Colon (tissue), 2 donors: Measurements from ENCODE around the gene LTO1.

ENCODE experiments used
- FAIRE-seq: peaks from 2 replicates; lab custom pipeline; 2012; peaks lifted over from hg19 to GRCh38; lab: Jason Lieb, UNC
- donor health status: control.
- donor health status: control.

Gene LTO1

DNA sequence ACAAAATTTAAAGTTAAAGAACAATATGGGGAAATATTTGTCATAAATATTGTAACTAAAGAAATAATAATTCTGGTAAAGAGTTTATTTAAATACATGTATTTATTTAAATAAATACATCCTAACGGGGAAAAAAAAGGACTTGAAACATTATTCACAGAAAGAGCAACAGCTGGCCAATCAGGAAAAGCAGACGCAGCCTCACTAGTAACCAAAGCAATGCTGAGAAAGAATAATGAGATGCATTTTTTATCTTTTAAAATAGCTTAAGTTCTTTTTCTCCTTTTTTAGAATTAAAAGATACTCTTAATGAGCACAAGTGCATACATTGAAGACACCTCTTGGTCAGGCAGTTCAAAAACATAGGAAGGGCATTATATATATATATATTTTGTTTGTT lies 2.6 kb upstream of the LTO1 start:
- FAIRE-seq, result no peak

DNA sequence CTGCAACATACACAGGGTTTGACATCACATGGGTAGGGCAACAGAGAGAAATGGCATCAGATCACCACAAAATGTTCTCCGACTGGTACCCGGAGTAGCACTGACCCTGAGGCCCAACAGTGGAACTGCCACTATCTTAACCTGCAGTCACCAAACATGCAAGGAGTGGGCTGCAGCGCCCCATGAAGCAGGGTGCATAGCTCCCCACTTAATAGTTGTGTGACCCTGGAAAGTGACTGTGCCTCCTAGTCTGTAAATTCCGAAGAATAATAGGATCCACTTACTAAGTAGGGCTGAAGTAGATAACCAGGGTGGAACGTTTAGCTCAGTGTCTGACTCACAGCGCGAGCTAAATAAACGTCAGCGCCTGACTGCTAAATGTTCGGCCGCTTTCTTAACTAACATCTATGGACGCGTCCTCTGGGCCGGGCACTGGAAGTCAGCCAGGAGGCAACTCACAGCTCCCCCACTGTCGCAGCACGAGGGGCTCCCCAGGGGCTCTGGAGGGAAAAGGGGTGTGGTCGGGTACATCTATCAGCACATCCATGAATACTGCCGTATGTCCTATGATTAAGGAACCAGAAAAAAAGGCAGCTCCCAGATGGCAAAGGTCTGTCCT lies 777 bp downstream of the LTO1 start:
- no peak for FAIRE-seq

DNA sequence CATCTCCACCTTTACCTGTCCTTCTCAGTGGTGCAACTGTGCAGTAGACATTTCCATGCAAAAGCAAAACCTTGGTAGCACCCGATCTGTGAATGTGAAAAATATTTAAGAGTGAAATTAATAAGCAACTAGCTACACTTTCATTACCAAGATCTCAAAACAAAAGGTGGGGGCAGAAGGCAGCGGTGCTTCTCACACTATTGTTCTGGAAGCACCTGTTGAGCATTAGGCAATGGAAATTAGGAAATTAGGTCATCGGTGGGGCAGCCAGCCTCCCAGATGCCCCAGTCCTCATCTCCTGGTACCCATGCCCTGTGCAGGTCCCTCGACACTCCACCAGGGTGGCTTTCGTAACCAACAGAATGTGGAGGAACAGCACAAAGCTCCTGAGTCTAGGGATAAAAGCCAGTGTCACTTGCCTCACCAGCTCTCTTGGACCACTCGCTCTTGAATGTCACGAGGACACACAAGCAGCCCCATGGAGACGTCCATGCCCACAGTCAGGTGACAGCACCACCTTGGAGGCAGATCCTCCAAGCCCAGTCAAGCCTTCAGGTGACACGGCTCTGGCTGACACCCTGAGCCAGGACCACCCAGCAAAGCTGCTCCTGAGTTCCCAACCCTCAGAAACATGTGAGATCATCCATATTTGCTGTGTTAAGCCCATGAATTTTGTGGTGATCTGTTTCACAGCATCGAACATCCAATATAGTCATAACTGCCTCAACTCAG lies 3.3 kb downstream of the LTO1 start:
- no peak for FAIRE-seq

DNA sequence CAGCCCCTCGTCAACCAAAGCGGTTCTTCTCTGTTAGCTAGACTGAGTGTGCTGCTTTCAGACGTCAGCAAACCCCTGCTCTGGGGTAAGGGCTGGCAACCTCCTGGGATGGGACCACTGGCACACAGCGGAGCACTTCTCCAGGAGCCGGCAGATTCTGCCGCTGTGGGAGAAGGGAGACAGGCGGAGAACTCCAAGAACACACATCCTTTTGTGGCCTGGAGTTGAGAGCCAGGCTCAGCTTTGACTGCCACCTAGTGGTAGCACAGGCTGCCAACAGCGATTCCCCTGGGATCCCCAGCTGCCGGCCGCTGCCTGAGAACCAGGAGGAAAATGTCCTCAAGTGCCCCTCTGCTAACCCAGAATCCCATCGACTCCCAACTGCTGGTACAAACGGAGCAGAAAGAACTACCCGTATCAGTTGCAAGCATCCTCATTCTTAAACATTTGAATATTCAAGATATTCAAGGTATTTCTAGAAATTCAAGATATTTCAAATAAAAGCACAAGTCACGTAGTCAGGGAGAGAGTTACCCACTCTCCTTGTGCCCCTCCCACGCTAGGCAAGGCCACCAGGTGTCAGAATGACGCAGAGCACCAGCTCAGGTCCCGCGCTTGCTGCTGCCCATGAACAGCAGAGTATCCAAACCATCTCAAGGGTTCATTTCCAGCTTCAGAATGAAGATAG lies 4.9 kb downstream of the LTO1 start:
- no peak for FAIRE-seq

DNA sequence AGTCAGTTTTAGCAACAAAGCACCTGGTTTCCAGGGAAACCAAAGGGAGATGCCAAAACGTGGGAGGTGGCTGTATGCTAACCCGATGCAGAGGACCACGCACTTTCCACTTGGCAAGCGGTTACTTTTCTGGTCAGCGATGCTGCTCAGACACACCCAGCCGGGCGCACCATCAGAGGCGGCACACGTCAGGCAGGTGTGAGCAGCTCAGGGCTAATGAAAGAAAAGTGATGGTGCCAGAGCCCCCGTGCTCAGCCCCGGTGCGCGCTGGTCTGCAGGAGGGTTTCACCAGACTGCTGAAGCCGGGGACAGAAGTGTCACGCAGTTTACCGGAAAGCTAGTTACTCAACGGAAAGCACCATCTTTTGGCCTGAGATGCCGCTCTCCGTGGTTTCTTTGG lies 5.7 kb downstream of the LTO1 start:
- FAIRE-seq, result no peak

DNA sequence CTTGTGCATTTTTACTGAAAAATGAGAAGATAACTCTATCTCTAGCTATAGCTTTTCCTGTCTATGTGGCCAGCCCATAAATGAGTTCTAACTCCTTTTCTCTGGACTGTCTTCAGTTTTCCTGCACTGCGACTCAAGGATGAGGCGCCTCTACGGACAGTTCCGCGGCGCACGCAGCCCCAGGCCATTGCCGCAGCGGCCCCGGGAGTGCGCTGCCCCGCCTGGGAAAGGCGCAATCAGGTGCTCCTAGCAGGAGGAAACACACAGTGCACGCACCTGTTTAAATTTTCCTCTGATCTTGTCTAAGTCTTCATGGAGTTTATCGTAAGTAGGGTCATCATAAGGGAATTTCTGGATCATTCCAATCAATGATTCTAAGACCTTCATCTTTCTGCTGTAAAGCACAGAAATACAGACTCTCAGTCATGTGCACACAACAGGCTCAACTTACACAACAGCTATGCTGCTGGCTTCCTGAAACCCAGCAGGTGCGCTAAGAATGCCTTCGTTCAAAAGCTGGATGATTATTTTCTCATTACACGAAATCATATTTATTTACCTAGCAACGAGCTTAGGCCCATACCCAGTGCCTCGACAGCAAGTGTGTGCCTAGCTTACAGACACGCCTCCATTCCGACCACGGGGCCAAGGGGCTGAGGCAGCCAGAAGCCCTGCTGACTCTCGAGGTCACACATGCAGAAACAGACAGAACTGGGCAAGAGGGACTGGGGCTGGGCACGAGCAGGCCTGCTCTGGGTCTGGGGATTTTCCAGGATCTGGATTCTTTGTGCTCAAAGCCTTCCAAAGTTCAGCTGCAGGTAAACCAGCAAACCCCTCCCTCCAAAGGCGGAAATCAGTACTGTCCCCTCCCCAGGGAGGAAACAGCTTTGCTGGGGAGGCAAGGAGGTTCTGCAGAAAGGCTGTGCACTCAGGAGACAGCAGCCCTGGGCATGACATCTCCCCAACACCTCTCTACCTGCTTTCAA lies 7.2 kb downstream of the LTO1 start:
- no peak for FAIRE-seq

DNA sequence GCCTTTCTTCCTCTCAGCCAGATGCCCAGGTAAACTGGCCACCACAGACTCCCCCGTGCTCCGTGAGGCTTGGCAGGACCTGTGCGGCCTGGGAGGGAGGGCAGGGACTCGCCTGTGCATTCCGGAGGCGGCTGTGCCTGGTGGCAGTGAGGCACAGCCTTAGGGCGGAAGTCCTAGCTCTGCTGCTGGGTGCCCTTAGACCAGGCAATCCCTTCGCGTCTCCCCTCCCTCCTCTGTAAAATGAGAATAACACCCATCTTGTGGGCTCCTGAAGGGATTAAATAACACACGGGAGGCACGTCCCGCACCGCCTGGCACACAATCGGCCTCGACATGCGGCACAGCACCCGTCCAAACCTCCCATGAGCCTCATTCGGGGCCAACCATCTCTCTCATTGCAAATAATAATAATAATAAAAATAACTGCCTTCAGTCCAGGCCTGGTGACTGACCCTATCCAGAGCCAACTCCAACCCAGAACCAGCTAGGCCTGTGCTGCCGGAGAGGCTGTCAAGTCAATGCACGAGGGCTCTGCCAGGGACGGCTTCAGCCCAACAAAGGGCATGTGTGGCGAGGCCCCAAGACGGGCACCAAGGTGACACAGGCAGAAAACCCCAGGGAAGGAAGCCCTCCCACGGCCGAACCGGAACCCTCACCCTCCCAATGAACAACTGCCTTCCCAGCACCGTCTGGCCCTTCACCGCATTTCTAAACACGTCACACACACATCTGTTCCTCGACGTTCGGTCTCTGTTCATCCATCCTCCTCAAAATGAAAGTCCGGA lies 8.2 kb downstream of the LTO1 start:
- no peak for FAIRE-seq

DNA sequence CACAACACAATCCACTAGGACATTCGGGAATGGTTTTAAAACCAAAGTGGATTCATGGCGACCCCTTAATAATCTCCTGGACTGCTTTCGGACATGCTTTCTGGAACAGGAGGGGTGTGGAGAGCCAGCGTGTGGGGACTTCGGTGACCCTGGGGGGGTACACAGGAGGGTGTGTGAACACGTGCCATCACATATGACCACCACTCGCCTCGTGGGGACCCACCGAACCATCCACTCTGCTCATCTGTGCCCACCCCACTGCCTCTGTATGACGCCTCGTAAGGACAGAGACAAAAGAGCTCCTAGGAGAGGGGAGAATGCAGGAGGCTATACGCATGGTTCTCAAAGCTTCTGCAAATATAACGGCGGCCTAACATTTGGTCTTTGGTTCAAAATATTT lies 8.9 kb downstream of the LTO1 start:
- no peak for FAIRE-seq

DNA sequence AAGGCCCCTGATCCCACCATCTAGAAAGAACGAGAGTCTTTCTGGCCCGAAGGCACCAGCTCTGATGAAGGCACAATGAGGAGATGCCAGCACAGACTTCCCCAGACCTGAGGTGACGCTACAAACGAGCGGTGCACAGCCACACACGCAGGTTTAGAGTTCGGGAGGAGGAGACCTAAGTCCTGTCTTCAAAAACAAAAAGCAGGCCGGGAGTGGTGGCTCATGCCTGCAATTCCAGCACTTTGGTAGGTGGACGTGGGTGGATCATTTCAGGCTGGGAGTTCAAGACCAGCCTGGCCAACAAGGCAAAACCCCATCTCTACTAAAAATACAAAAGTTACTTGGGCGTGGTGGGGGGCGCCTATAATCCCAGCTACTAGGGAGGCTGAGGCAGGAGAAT lies 9.5 kb downstream of the LTO1 start:
- FAIRE-seq, result no peak

DNA sequence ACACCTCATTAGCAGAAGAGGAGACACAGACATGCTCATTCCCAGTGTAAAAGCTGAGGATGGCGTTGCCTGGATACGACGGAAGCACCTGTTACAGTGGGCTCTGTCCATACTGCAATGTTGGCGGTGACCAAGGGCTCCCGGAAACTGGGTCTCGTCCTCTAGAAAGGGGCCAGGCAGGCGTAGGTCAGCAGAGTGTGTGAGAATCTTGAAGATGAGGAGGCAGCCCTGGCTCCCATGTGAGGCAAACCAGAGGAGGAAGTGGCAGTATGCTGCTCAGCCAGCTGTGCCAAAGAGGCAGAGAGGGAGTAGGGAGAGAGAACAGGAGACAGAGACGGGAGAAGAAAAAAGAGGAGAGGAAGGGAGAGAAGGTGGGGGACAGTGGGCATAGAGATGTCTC lies 10.3 kb downstream of the LTO1 start:
- no peak for FAIRE-seq

DNA sequence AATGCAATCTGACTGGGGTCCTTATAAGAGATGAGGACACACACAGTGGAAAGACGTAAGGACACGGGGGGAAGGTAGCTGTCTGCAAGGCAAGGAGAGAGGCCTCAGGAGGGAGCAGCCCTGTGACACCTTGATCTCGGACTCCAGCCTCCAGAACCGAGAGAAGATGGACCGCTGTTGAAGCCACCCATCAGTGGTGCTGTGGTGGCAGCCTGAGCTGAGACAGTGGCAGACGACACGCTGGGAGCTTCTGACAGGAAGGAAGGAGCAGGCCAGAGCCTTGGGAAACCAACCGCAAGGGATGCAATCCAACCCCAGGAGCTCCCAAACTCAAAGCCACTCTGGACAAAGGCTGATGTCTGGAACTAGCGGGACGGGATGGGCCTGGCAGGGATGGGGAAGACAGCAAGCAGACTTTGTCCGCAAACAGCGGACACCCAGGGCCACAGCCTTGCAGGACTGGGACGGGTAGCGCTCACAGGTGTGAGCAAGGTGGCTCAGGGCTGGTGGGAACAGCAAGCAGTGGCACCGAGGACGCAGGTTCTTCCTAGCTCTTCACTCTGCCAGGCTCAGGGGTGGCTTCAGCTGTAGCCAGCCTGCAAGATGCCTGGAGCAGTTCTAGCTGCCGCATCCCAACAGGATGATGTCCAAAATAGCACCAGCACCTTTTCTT lies 10.9 kb downstream of the LTO1 start:
- FAIRE-seq, result no peak

DNA sequence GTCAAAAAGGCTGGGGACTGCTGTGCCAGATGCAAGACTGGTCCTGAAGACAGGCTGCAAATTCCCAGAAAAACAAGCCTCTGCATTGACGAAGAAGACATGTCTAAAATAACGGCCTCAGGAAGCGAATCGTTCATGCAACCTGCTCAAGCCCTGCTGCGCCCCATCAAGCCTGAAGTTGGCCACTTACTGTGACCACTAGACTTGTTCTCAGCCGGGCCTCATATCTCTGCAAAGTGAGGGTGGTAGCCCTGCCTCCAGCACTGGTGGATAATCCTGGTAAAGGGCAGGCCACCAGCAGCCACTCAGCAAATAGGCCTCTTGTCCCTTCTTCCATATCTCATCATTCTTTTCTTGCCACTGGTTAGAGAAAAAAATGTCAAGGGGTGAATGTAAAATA lies 11.8 kb downstream of the LTO1 start:
- FAIRE-seq, result no peak

DNA sequence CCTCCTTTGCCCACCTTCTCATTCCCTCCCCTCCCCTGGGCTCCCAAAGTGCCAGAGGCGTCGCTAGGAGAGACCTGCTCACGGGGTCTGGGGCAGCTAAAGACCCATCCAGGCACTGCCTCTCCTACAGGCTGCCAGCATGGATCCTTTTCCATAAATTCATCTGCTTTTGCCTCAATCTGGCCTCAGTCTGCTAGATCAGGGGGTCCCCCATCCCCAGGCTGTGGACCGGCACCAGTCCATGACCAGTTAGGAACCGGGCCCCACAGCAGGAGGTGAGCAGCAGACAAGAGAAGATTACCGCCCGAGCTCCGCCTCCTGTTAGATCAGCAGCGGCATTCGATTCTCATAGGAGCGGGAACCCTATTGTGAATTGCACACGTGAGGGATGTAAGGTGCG lies 12.3 kb downstream of the LTO1 start:
- FAIRE-seq, result no peak

DNA sequence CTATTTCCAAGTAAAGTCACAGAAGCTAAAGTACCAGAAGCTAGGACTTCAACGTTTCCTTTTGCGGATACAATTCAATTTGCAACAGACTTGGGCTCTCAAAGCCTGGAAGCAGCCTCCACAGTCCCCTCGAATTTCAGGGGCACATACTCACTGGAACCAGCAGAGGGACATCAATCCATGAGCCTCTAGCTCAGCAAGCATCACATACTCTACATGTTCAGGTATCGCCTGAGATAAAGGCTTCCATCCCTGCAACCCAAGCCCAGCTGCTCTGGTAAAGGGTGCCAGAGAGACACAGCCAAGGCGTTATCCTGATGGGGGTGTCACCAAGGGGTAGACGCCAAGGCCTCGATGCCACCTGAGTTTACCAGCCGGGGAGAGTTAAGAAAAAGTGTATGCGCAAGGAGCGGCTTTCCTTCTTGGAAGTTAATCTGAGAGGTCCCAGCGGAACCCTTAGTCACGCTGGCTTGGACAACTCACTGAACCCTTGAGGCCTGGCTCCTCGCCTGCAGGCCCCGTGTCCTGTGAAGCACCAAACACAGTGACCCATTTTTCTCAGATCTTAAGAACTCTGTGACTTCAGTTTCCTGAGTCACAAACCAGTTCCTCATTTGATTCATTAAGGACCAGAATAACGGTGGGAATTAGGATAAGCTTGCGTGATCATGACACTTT lies 13.0 kb downstream of the LTO1 start:
- no peak for FAIRE-seq

DNA sequence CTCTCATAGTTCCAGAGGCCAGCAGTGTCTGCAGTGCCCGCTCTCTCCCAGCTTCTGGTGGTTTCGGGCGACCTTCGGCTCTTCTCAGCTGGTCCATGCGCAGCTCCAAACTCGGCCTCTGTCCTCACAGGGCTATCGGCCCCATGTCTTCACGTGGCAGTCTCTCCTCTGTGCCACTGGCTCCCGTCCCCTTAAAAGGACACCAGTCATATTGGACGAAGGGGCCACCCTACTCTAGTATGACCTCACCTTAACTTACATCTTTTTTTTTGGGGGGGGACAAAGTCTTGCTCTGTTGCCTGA lies 13.8 kb downstream of the LTO1 start:
- no peak for FAIRE-seq

DNA sequence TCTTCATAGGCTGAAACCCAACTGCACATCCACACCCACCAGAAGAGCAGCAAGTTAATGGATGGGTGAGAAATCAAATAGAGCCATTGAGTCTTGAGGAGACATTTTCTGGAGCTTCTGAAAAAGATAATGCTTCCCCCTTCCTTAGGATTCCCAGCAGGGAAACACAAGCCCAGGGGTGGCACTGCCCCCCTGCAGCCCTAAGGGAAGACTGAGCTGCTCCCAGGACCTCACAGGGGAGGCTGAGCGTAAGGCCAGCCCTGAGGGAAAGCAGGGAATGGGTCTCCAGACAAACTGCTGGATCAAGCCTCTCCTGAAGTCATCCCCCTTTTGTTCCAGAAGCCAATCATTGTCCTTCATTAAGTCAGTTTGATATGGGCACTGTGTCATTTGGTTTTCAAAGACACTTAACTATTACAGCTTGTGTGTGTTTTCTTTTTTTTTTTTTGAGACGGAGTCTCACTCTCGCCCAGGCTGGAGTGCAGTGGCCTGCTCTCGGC lies 15.1 kb downstream of the LTO1 start:
- no peak for FAIRE-seq

DNA sequence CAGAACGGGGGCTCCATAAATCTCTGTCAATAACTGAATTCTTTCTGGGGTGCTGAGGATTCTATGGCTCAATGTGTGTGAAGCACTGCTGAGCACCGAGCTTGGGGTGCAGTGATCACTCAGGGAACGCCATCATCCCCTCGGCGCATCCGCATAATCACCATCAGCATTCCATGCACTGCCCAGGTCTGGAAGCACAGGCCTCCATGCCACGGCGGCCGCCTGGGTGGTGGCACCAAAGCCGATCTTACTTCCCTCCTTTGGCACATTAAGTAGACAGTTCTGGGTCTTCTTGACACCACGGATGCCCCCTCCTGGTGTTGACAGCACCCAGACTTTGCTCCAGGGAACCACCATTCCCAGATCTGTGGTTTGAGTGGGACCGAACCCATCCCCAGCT lies 15.6 kb downstream of the LTO1 start:
- no peak for FAIRE-seq

DNA sequence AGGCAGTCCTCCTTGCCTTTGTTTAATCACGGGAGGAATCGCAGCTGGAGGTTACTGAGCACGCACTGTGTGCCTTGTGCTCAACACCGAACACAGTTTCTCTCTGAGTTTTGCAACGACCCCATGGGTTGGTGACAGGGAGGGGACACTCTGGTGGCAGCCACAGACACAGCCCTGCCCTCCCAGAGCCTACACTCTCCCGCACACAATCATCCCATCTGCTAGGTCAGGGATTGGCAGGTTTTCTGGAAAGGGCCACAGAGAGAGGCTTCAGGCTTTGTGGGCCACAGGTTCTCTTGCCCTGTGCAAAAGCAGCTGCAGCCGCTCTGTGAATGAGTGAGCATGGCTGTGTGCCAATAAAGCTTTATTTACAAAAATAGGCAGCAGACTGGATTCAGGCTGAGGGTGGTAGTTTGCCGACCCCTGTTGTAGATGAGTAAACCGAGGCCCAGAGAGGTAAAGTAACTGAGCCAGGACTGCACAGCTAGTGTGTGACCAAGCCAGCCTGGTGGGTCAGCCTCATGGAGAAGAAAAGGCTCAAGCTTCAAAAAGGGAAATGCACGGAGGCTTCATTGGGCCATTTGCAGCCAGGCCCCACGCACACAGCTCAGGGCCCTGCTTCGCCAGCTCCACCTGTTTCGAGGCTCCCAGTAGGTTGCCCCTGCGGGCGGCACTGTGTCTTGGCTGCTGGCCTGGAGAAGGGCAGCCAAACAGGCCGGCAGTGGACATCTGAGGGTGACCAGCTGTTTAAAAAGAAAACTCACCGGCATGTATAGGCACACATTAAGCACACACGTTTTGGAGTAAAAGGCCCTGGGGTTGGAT lies 16.3 kb downstream of the LTO1 start:
- FAIRE-seq, result no peak

DNA sequence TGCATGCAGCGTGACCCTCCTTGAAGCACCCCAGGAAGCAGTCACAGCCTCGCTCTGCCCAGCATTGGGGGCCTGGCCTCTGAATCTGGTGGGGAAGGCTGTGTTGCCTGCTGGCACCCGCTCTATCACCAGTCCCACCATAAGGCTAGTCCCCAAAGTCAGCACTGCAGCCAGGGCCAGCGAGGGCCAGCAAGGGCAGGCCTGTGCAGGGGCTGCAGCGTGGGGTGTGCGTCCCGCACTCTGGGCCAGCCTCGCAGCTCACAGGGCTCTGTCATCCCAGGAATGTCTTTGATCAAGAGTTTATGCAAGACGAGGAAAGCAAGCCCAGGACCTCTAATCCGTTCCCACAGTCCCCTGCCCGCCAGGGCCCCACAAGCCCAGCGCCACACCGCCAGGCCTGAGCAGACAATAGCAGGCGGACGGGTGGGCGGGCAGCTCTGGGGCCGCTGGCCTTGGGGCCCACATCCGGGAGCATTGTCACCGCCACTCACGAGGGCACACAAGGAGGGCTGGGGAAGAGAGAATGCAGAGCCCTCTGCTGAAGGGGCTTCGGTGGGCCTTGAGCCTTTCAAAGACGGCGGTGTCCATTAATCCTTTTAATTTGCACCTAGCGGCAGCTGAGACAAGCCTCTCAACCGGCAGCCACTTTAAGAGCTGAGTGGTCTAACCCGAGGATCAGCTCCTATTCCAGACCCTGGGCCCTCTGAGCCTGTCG lies 17.1 kb downstream of the LTO1 start:
- FAIRE-seq, result no peak
